Karpas-422 (cell line): ENCODE results near the gene GNRHR. TPM values are rescaled to one million over a fixed set of nuclear protein-coding genes. Genes with fewer than 3 reads are reported as not detected.
"Not testable (repeated sequence)": the region's sequence is repeated elsewhere in the genome, so short reads cannot be mapped to it uniquely, and the experiment has no call there.

Experiments
- DNase-seq: peaks from one replicate; pipeline ENCODE4 v3.0.0-alpha.2; 2015
- H2AFZ ChIP-seq: fragments of 200-600 bp; sonication (generic); 2 replicates; pipeline ENCODE4 v1.6.1; 2014; ENCODE audit warnings: antibody characterized with exemption, low read length, mixed read lengths
- H3K27ac ChIP-seq: fragments of 200-600 bp; sonication (generic); 2 replicates; pipeline ENCODE4 v1.5.1; 2014; ENCODE audit warnings: mild to moderate bottlenecking, low read length, moderate library complexity
- H3K27me3 ChIP-seq: fragments of 200-600 bp; sonication (generic); 2 replicates; pipeline ENCODE4 v1.6.1; 2014; ENCODE audit warnings: low read length, mixed read lengths
- H3K36me3 ChIP-seq: fragments of 200-600 bp; sonication (generic); 2 replicates; pipeline ENCODE4 v1.6.1; 2014; ENCODE audit warnings: low read length, mixed read lengths; ENCODE audit not compliant: insufficient read depth
- H3K4me1 ChIP-seq: fragments of 200-600 bp; sonication (generic); 2 replicates; pipeline ENCODE4 v1.6.1; 2014; ENCODE audit warnings: mild to moderate bottlenecking, low read length, mixed read lengths
- H3K4me2 ChIP-seq: fragments of 200-600 bp; sonication (generic); 2 replicates; pipeline ENCODE4 v1.6.1; 2014; ENCODE audit warnings: low read length, low read depth, mild to moderate bottlenecking; ENCODE audit not compliant: poor library complexity, severe bottlenecking
- H3K4me3 ChIP-seq: fragments of 200-600 bp; sonication (generic); 2 replicates; pipeline ENCODE4 v1.5.1; 2014; ENCODE audit warnings: mild to moderate bottlenecking, antibody characterized with exemption, low read length, mixed read lengths
- H3K79me2 ChIP-seq: fragments of 200-600 bp; sonication (generic); 2 replicates; pipeline ENCODE4 v1.6.1; 2014; ENCODE audit warnings: mild to moderate bottlenecking, low read length, mixed read lengths
- H3K9ac ChIP-seq: fragments of 200-600 bp; sonication (generic); 2 replicates; pipeline ENCODE4 v1.6.0; 2014; ENCODE audit warnings: low read length
- H3K9me2 ChIP-seq: fragments of 200-600 bp; sonication (generic), shearing (Covaris generic); replicated peaks from 2 replicates; pipeline ENCODE4 v1.6.0; 2014; ENCODE audit warnings: mild to moderate bottlenecking, low read length, moderate library complexity; ENCODE audit not compliant: insufficient read depth
- H3K9me3 ChIP-seq: fragments of 300-700, 200-600 bp; sonication (generic); 2 replicates; pipeline ENCODE4 v1.6.1; 2014; ENCODE audit warnings: low read length, mixed read lengths
- H4K20me1 ChIP-seq: fragments of 200-600 bp; sonication (generic); 2 replicates; pipeline ENCODE4 v1.6.1; 2014; ENCODE audit warnings: mild to moderate bottlenecking, antibody characterized with exemption, low read length, low read depth; ENCODE audit not compliant: insufficient read depth
- total RNA-seq: library from RNA; depleted of rRNA; stranded (reverse); fragments of >200 nt; shearing (Covaris generic); gene quantifications from 2 replicates; pipeline ENCODE4 v1.2.3, GENCODE V29; 2014; ENCODE audit warnings: low replicate concordance

Gene GNRHR
- total RNA-seq, 1 experiment from 2014 or later: not detected

- Histone ChIP-seq H3K27me3 (no peaks in the 10 kb centered on the region), H3K9me2 (no peaks in the 10 kb centered on the region), H2AFZ (0 out of 2 replicates have a peak overlapping the region, but pooled peaks have one; percentile 16), H3K4me1 (peaks cover 2% of the 10 kb centered on the region; the same call in 1 of the 2 replicates), H3K4me2 (no peak overlapping the region), H3K36me3 (no peaks in the 10 kb centered on the region), H3K79me2 (no peaks in the 10 kb centered on the region), H3K4me3 (no peak overlapping the region), H3K27ac (no peak overlapping the region), H4K20me1 (no peaks in the 10 kb centered on the region), H3K9ac (no peak overlapping the region), H3K9me3 (no peaks in the 10 kb centered on the region)
- peak; percentile 81 for DNase-seq
Measured at GRCh38 chr4:67746797-67747495, 7.2 kb downstream of the GNRHR start.

- no peaks in the 10 kb centered on the region for H3K79me2 ChIP-seq
- H3K4me1 ChIP-seq: peaks cover 2% of the 10 kb centered on the region; the same call in 1 of the 2 replicates
- no peak overlapping the region for H3K4me2 ChIP-seq
- no peaks in the 10 kb centered on the region for H3K9me3 ChIP-seq
- no peak overlapping the region for H3K27ac ChIP-seq
- H2AFZ ChIP-seq: no peak overlapping the region
- H3K36me3 ChIP-seq: no peaks in the 10 kb centered on the region
- H3K27me3 ChIP-seq: no peaks in the 10 kb centered on the region
- no peak overlapping the region for H3K9ac ChIP-seq
- DNase-seq: no peak
- H3K9me2 ChIP-seq: no peaks in the 10 kb centered on the region
- no peaks in the 10 kb centered on the region for H4K20me1 ChIP-seq
- H3K4me3 ChIP-seq: no peak overlapping the region
Measured at GRCh38 chr4:67744561-67745283, 9.5 kb downstream of the GNRHR start.

- DNase-seq: no peak
- H3K36me3 ChIP-seq: no peaks in the 10 kb centered on the region
- H3K27me3 ChIP-seq: no peaks in the 10 kb centered on the region
- H2AFZ ChIP-seq: no peak overlapping the region
- H3K4me1 ChIP-seq: peaks cover 2% of the 10 kb centered on the region; the same call in 1 of the 2 replicates
- H3K4me2 ChIP-seq: no peak overlapping the region
- no peak overlapping the region for H3K4me3 ChIP-seq
- no peaks in the 10 kb centered on the region for H4K20me1 ChIP-seq
- no peaks in the 10 kb centered on the region for H3K79me2 ChIP-seq
- H3K9me2 ChIP-seq: no peaks in the 10 kb centered on the region
- H3K9ac ChIP-seq: no peak overlapping the region
- H3K9me3 ChIP-seq: no peaks in the 10 kb centered on the region
- no peak overlapping the region for H3K27ac ChIP-seq
Measured at GRCh38 chr4:67743194-67743593, 11.0 kb downstream of the GNRHR start.

GRCh38 chr4:67736262-67736661 lies 17.9 kb downstream of the GNRHR start:
- Histone ChIP-seq H2AFZ (no peak overlapping the region), H3K9me2 (no peaks in the 10 kb centered on the region)
- DNase-seq: no peak

DNA sequence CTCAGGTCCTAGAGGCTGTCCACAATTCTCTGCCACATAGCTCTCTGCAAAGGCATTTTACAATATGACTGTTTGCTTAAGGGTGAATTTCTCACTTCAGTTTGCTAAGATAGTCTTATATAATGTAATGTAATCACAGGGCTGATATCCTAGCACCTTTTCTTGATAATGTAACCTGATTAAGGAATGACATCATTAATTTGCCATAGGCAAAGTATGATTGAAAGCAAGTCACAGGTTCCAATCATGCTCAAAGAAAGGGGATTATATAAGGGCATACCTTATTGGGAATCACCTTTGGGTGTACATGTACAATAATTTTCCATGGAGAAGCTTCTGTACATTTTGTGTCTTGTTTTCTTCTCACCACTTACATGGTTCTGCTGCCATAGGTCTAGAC lies 18.9 kb downstream of the GNRHR start:
- no peak for DNase-seq
- H3K4me2 ChIP-seq: no peak overlapping the region
- H3K9me3 ChIP-seq: no peaks in the 10 kb centered on the region
- no peaks in the 10 kb centered on the region for H3K9me2 ChIP-seq
- no peaks in the 10 kb centered on the region for H3K79me2 ChIP-seq
- no peaks in the 10 kb centered on the region for H3K36me3 ChIP-seq
- no peaks in the 10 kb centered on the region for H3K4me1 ChIP-seq
- H3K9ac ChIP-seq: no peak overlapping the region
- H2AFZ ChIP-seq: no peak overlapping the region
- no peaks in the 10 kb centered on the region for H4K20me1 ChIP-seq
- H3K27ac ChIP-seq: no peak overlapping the region
- no peaks in the 10 kb centered on the region for H3K27me3 ChIP-seq
- H3K4me3 ChIP-seq: no peak overlapping the region

More at GRCh38 chr4:67736262-67736661, 17.9 kb downstream of the GNRHR start:
- Histone ChIP-seq H3K36me3 (no peaks in the 10 kb centered on the region), H3K9ac (no peak overlapping the region), H3K27me3 (no peaks in the 10 kb centered on the region), H3K4me2 (no peak overlapping the region), H3K9me3 (no peaks in the 10 kb centered on the region), H4K20me1 (no peaks in the 10 kb centered on the region), H3K4me3 (no peak overlapping the region), H3K4me1 (no peaks in the 10 kb centered on the region), H3K79me2 (no peaks in the 10 kb centered on the region), H3K27ac (no peak overlapping the region)

GRCh38 chr4:67730511-67730910 lies 23.7 kb downstream of the GNRHR start:
- not testable (repeated sequence) for H3K36me3 ChIP-seq, H3K4me3 ChIP-seq, H2AFZ ChIP-seq, H3K9me2 ChIP-seq, DNase-seq, H4K20me1 ChIP-seq, H3K4me2 ChIP-seq, H3K4me1 ChIP-seq, H3K9ac ChIP-seq, H3K79me2 ChIP-seq, H3K9me3 ChIP-seq, H3K27me3 ChIP-seq, H3K27ac ChIP-seq

GRCh38 chr4:67727124-67727850 lies 26.9 kb downstream of the GNRHR start:
- Histone ChIP-seq H3K79me2 (no peaks in the 10 kb centered on the region), H3K4me2 (no peak overlapping the region), H2AFZ (no peak overlapping the region)

DNA sequence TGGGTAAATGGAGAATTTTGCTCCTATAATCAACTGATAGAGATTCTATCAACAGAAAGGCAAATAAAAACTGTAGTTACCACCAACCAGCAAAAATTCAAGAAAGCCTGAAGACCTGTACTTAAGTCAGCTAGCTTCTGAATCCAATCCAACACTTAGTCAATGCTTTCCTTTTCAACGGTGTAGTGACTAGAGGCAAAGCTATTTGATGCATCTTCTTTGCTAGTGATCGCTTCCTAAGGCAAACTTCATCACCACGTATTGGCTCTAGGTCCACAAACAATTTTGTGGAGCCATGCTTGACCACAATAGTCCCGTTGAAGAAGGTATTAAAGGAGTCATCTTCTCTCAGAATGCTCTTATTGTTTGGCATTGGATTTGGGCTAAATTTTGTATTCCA lies 28.2 kb downstream of the GNRHR start:
- Histone ChIP-seq H3K9me3 (peaks cover 3% of the 10 kb centered on the region; the same call in 1 of the 2 replicates), H3K27ac (no peak overlapping the region), H3K4me2 (no peak overlapping the region), H3K36me3 (0 out of 2 replicates have a peak, but pooled peaks cover 4% of the 10 kb centered on the region), H3K4me3 (no peak overlapping the region), H3K27me3 (no peaks in the 10 kb centered on the region), H3K4me1 (no peaks in the 10 kb centered on the region), H3K9ac (no peak overlapping the region), H3K79me2 (no peaks in the 10 kb centered on the region), H3K9me2 (no peaks in the 10 kb centered on the region), H4K20me1 (no peaks in the 10 kb centered on the region), H2AFZ (no peak overlapping the region)
- DNase-seq: no peak

More at GRCh38 chr4:67727124-67727850, 26.9 kb downstream of the GNRHR start:
- no peaks in the 10 kb centered on the region for H3K4me1 ChIP-seq
- H3K9me3 ChIP-seq: peaks cover 3% of the 10 kb centered on the region; the same call in 1 of the 2 replicates
- no peak for DNase-seq
- H3K27ac ChIP-seq: no peak overlapping the region
- H3K9me2 ChIP-seq: no peaks in the 10 kb centered on the region
- no peaks in the 10 kb centered on the region for H4K20me1 ChIP-seq
- H3K27me3 ChIP-seq: no peaks in the 10 kb centered on the region
- no peaks in the 10 kb centered on the region for H3K36me3 ChIP-seq
- no peak overlapping the region for H3K4me3 ChIP-seq
- H3K9ac ChIP-seq: no peak overlapping the region
